Raji (cell line): ENCODE measurements around the gene TATDN2.

Source experiments
- POLR2A ChIP-seq: IDR thresholded peaks from 2 replicates; pipeline ENCODE4 v1.6.1; 2011; ENCODE audit warnings: low read depth, low read length, control low read depth; ENCODE audit not compliant: insufficient read depth

Gene TATDN2

DNA sequence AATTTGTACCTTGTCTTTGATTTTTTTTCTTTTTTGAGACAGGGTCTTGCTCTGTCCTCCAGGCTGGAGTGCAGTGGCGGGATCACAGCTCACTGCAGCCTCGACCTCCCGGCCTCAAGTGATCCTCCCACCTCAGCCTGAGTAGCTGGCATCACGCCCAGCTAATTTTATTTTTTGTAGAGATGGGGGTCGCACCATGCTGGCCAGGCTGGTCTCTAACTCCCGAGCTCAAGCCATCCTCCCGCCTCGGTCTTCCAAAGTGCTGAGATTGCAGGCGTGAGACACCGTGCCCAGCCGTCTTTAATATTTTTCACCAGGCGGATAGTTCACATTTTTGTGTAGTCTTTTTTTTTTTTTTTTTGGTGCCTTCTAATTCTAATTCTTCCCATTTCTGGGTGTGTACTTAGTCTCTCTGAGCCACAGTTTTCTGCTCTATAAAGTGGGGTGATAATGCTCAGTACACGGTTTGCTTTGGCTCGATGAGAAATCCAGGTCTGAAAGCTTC is 528 bp upstream of the TATDN2 start:
- no peak for TF ChIP-seq POLR2A

DNA sequence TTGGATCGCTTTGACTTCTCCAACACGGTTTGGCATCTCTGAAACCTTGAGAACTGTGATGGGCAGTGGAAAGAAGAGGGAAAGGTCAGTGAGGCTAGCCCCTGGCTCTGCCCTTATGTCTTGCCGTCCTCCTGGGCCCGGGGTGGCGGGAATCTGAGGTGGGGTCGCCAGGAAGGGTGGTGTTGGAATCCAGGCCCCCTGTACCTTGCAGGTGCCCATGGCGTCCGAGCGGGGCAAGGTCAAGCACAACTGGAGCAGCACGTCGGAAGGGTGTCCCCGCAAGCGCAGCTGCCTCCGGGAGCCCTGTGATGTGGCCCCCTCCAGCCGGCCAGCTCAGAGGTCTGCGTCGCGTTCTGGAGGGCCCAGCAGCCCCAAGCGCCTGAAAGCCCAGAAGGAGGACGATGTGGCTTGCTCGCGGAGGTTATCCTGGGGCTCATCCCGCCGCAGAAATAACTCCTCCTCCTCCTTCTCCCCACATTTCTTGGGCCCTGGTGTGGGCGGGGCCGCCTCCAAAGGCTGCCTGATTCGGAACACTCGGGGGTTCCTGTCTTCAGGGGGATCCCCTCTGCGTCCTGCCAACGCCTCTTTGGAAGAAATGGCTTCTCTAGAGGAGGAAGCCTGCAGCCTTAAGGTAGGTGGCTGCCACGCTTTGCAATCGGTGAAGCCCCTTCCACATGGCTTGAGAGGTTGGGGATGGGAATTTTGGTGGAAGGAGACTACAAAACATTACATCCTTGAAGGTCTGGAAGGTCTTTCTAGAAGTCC is 907 bp downstream of the TATDN2 start:
- 0 out of 2 replicates have a peak, but pooled peaks have one; percentile 0 for TF ChIP-seq POLR2A

DNA sequence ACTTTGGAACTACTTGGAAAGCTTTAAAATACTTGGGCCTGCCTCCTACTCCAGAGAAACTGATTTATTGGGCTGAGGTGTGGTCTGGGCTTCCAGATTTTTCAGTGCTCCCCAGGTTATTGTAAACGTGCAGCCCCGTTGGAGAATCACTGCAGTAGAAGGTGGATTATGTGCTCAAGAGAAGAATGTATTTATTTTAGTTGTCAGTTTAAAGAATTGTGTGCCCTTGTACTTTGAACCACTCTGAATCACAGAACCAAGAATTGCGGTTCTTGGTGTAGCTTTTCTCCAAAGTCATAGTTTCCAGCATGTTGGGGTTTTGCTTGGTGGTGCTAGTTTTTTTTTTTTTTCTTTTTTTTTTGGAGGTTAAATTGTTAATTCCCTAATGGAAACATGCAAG is 1.6 kb downstream of the TATDN2 start:
- no peak for TF ChIP-seq POLR2A

- TF ChIP-seq POLR2A: no peak
These were observed 2.7 kb downstream of the TATDN2 start for GRCh38 chr3:10251006-10251405.

DNA sequence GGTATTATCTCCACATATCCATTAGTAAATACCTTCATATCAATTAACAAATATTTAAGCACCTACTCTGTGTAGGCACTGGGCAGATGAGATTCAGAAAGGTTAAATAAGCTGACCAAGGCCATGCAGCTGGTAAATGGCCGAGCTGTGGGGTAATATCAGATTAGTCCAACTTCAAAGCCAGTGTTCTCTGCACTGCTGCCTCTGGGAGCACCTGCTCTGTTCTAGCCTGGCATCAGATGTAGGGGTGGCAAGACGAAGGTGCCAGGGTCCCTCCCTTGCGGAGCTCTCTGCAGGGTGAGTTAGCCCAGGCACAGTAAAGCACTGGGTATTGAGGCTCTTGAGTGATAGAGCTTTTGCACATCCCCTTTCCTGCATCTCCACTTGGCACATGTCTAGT is 5.5 kb downstream of the TATDN2 start:
- TF ChIP-seq POLR2A: no peak

DNA sequence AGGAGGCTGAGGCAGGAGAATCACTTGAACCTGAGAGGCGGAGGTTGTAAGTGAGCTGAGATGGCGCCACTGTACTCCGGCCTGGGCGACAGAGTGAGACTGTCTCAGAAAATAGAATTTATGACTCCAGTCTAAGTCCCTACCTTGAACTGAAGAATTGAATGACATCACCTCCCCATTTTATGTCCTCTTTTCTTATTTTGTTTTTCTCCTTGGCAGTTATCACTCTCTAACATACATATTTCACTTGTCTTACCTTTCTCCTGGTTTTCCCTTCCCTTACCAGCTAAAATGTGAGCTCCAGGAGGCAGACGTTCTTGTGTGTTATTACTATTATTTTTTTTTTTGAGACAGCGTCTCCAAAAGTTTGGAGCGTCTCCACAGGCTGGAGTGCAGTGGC is 7.6 kb downstream of the TATDN2 start:
- no peak for TF ChIP-seq POLR2A

GRCh38 chr3:10259036-10259435 is 10.8 kb downstream of the TATDN2 start:
- TF ChIP-seq POLR2A: no peak

GRCh38 chr3:10259798-10260197 is 11.5 kb downstream of the TATDN2 start:
- no peak for TF ChIP-seq POLR2A

DNA sequence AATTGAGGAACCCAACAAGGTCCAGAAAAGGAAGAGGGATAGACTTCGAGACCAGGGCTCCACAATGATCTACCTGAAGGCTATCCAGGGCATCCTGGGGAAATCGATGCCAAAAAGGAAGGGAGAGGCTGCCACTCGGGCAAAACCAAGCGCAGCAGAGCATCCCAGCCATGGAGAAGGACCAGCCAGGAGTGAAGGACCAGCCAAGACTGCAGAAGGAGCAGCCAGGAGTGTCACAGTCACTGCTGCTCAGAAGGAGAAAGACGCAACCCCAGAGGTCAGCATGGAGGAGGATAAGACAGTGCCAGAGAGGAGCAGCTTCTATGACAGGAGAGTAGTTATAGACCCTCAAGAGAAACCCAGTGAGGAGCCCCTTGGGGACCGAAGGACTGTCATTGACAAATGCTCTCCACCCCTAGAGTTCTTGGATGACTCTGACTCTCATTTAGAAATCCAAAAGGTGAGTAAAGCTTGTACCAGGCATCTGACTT is 12.0 kb downstream of the TATDN2 start:
- TF ChIP-seq POLR2A: no peak

DNA sequence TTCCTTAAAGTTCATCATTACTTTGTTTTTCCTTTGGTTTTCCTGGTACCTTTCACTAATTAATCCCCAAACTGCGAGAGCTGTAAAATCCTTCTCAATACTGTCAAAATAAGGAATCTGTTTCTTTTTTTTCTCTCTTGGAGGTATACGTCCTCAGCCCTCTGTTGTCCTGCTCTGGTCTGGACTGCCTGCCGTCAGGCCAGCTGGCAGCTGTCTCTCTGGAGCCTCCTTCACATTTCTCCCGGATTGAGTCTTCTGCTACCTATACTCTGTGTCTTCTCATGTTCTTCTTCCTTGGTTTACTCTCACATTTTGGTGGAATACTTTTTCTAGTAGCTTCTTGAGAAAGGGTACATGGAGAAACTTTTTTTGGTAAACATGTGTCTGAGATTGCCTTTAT is 13.8 kb downstream of the TATDN2 start:
- no peak for TF ChIP-seq POLR2A

- TF ChIP-seq POLR2A: no peak
These were observed 15.5 kb downstream of the TATDN2 start for GRCh38 chr3:10263646-10264363.

GRCh38 chr3:10265833-10266232 is 17.6 kb downstream of the TATDN2 start:
- no peak for TF ChIP-seq POLR2A

DNA sequence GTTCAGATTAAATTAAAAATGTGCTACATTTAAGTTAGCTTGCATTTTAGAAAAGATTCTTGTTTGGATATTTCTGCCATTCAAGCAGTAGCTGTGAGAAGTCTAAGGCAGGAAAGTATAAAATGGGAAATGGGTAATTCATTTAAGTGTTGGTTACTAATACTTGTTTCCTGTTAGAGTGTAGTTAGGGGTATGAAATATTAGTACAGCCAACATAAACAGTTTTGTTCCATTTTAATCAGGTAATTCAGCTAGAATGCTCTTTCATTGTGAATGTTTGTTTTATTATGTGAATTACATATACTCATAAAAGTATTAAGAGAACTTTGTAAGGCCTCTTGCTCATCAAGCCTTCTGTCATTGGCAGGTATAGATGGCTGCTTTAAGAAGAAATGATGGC is 19.9 kb downstream of the TATDN2 start:
- no peak for TF ChIP-seq POLR2A

GRCh38 chr3:10268930-10269329 is 20.7 kb downstream of the TATDN2 start:
- TF ChIP-seq POLR2A: no peak

- no peak for TF ChIP-seq POLR2A
These were observed 21.2 kb downstream of the TATDN2 start for GRCh38 chr3:10269443-10269842.

DNA sequence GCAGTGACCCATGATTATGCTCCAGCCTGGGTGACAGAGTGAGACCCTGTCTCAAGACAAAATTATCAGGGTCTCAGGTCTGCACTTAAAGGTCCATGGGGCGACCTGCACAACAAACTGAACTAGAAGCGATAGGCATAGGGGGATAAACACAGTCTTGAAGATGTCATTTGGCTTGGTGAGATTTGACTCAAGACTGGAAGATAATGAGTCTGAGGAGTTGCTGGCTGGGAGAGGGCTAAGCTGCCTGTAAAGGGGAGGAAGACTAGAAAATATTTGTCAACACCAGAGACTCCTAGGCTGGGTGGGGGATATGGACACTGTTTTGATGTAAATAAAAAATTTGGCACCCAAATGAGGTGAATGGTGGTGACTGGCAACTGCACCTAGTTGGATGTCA is 24.7 kb downstream of the TATDN2 start:
- TF ChIP-seq POLR2A: no peak
